ENCODE data around the gene NOMO2.
"Not testable (repeated sequence)": the region's sequence is repeated elsewhere in the genome, so short reads cannot be mapped to it uniquely, and the experiment has no call there.

- TF ChIP-seq CTCF (IDR thresholded peaks at IDR 0.05; ENCODE audit: low read depth, low read length, missing input control); REST (IDR thresholded peaks at IDR 0.05); JUND (IDR thresholded peaks at IDR 0.05); ATF3 (IDR thresholded peaks at IDR 0.05); MAX (IDR thresholded peaks at IDR 0.05); FOXA1 (IDR thresholded peaks at IDR 0.05); YY1 (IDR thresholded peaks at IDR 0.05); SP1 (IDR thresholded peaks at IDR 0.05); TAF1 (conservative IDR thresholded peaks at IDR 0.05); RAD21 (IDR thresholded peaks at IDR 0.05): not testable (repeated sequence)
These were observed 152.2 kb downstream of the NOMO2 start for GRCh38 chr16:18409532-18410293.

Measured in liver (tissue), 3 donors.